Measurements from ENCODE around the gene TMIGD3.

DNA sequence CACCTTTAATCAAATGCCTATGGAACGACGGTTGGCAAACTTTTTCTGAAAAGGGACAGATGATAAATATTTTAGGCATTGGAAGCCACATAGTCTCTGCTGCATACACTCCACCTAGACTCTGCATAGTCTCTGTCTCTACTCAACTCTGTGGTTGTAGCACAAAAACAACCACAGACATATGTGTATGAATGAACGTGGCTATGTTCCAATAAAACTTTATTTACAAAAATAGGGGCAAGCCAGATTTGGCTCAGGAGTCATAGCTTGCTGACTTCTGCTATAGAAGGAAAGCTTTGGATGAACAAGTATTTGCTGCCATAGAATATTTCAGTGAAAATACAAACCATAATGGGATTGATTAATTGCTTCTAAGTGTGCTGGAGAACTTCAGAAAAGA, 37.5 kb upstream of the TMIGD3 start:
- no peak for TF ChIP-seq EP300 (IDR thresholded peaks at IDR 0.05)
- TF ChIP-seq POLR2A (IDR thresholded peaks at IDR 0.05): no peak
- no peak for TF ChIP-seq CTCF (IDR thresholded peaks at IDR 0.05)
- TF ChIP-seq POLR2AphosphoS5 (IDR thresholded peaks at IDR 0.05): peak in 1 of 4 donors; percentile 34

All from sigmoid colon (tissue), 4 donors.